Effector memory CD4-positive, alpha-beta T cell (primary cell): ENCODE measurements around the gene CELF2.
"Not testable (repeated sequence)": the region's sequence is repeated elsewhere in the genome, so short reads cannot be mapped to it uniquely, and the experiment has no call there.

ENCODE experiments used
- DNase-seq, 3 donors: peaks; one replicate each; pipeline ENCODE4 v3.0.0-alpha.2; 2020
- H3K27ac ChIP-seq: 2 replicates; pipeline ENCODE4 v1.7.0; 2013; ENCODE audit warnings: mild to moderate bottlenecking, low read length, moderate library complexity; ENCODE audit not compliant: insufficient read depth, poor library complexity, severe bottlenecking
- H3K27me3 ChIP-seq: replicated peaks from 2 replicates; pipeline ENCODE4 v1.7.0; 2013; ENCODE audit warnings: mild to moderate bottlenecking, low read length; ENCODE audit not compliant: insufficient read depth, control insufficient read depth, poor library complexity, severe bottlenecking
- H3K36me3 ChIP-seq: 2 replicates; pipeline ENCODE4 v1.7.0; 2013; ENCODE audit warnings: mild to moderate bottlenecking, low read length, moderate library complexity; ENCODE audit not compliant: control insufficient read depth, insufficient read depth
- H3K4me1 ChIP-seq: 2 replicates; pipeline ENCODE4 v1.7.0; 2013; ENCODE audit warnings: low read length, mild to moderate bottlenecking; ENCODE audit not compliant: control insufficient read depth, insufficient read depth, poor library complexity, severe bottlenecking
- H3K4me3 ChIP-seq: 2 replicates; pipeline ENCODE4 v1.7.0; 2013; ENCODE audit warnings: low read length, low read depth, mild to moderate bottlenecking; ENCODE audit not compliant: insufficient read depth, poor library complexity, severe bottlenecking
- H3K9me3 ChIP-seq: 2 replicates; pipeline ENCODE4 v1.7.0; 2013; ENCODE audit warnings: mild to moderate bottlenecking, low read length, moderate library complexity; ENCODE audit not compliant: control insufficient read depth

CELF2 gene

GRCh38 chr10:11116361-11116760, 98.7 kb downstream of the CELF2 start:
- no peak overlapping the region for H3K4me3 ChIP-seq
- no peak for DNase-seq
- no peaks in the 10 kb centered on the region for H3K27me3 ChIP-seq

GRCh38 chr10:11116817-11117216, 99.1 kb downstream of the CELF2 start:
- no peak overlapping the region for H3K4me3 ChIP-seq
- DNase-seq = no peak
- no peaks in the 10 kb centered on the region for H3K9me3 ChIP-seq
- H3K36me3 ChIP-seq = no peaks in the 10 kb centered on the region
- no peak overlapping the region for H3K27ac ChIP-seq
- H3K4me1 ChIP-seq = no peaks in the 10 kb centered on the region
- H3K27me3 ChIP-seq = no peaks in the 10 kb centered on the region

More at GRCh38 chr10:11116361-11116760, 98.7 kb downstream of the CELF2 start:
- H3K36me3 ChIP-seq = no peaks in the 10 kb centered on the region
- H3K9me3 ChIP-seq = no peaks in the 10 kb centered on the region
- no peaks in the 10 kb centered on the region for H3K4me1 ChIP-seq
- no peak overlapping the region for H3K27ac ChIP-seq

- Histone ChIP-seq H3K9me3 (no peaks in the 10 kb centered on the region), H3K4me1 (no peaks in the 10 kb centered on the region), H3K27me3 (no peaks in the 10 kb centered on the region), H3K36me3 (no peaks in the 10 kb centered on the region), H3K27ac (no peak overlapping the region), H3K4me3 (no peak overlapping the region)
- no peak for DNase-seq
Observed at GRCh38 chr10:11118686-11119085, 101.0 kb downstream of the CELF2 start.

GRCh38 chr10:11119843-11120242, 102.2 kb downstream of the CELF2 start:
- no peaks in the 10 kb centered on the region for H3K36me3 ChIP-seq
- H3K27ac ChIP-seq = no peak overlapping the region
- no peaks in the 10 kb centered on the region for H3K9me3 ChIP-seq
- H3K27me3 ChIP-seq = no peaks in the 10 kb centered on the region
- no peaks in the 10 kb centered on the region for H3K4me1 ChIP-seq
- no peak for DNase-seq
- no peak overlapping the region for H3K4me3 ChIP-seq

- H3K36me3 ChIP-seq = no peaks in the 10 kb centered on the region
- no peak overlapping the region for H3K4me3 ChIP-seq
- no peaks in the 10 kb centered on the region for H3K9me3 ChIP-seq
- no peaks in the 10 kb centered on the region for H3K4me1 ChIP-seq
- H3K27me3 ChIP-seq = no peaks in the 10 kb centered on the region
- no peak for DNase-seq
- H3K27ac ChIP-seq = no peak overlapping the region
Observed at GRCh38 chr10:11120711-11121110, 103.0 kb downstream of the CELF2 start.

- not testable (repeated sequence) for H3K4me1 ChIP-seq, DNase-seq, H3K36me3 ChIP-seq, H3K27ac ChIP-seq, H3K9me3 ChIP-seq, H3K4me3 ChIP-seq, H3K27me3 ChIP-seq
Observed at GRCh38 chr10:11123892-11124291, 106.2 kb downstream of the CELF2 start.

GRCh38 chr10:11125004-11125403, 107.3 kb downstream of the CELF2 start:
- no peaks in the 10 kb centered on the region for H3K36me3 ChIP-seq
- no peaks in the 10 kb centered on the region for H3K27me3 ChIP-seq
- DNase-seq = no peak
- no peaks in the 10 kb centered on the region for H3K9me3 ChIP-seq
- no peaks in the 10 kb centered on the region for H3K4me1 ChIP-seq
- H3K4me3 ChIP-seq = no peak overlapping the region
- no peak overlapping the region for H3K27ac ChIP-seq

GRCh38 chr10:11127017-11127416, 109.3 kb downstream of the CELF2 start:
- not testable (repeated sequence) for H3K36me3 ChIP-seq, H3K4me1 ChIP-seq, H3K27me3 ChIP-seq, H3K9me3 ChIP-seq, H3K27ac ChIP-seq, H3K4me3 ChIP-seq, DNase-seq

GRCh38 chr10:11131112-11131639, 113.5 kb downstream of the CELF2 start:
- H3K27ac ChIP-seq = no peak overlapping the region
- H3K4me1 ChIP-seq = no peaks in the 10 kb centered on the region
- no peaks in the 10 kb centered on the region for H3K27me3 ChIP-seq
- H3K36me3 ChIP-seq = no peaks in the 10 kb centered on the region
- no peak for DNase-seq
- no peak overlapping the region for H3K4me3 ChIP-seq
- no peaks in the 10 kb centered on the region for H3K9me3 ChIP-seq

GRCh38 chr10:11134411-11134810, 116.7 kb downstream of the CELF2 start:
- Histone ChIP-seq H3K4me3 (no peak overlapping the region), H3K9me3 (no peaks in the 10 kb centered on the region), H3K36me3 (no peaks in the 10 kb centered on the region), H3K27me3 (no peaks in the 10 kb centered on the region), H3K27ac (no peak overlapping the region), H3K4me1 (no peaks in the 10 kb centered on the region)
- no peak for DNase-seq

GRCh38 chr10:11135709-11136108, 118.0 kb downstream of the CELF2 start:
- Histone ChIP-seq H3K36me3 (no peaks in the 10 kb centered on the region), H3K27ac (no peak overlapping the region), H3K27me3 (no peaks in the 10 kb centered on the region), H3K9me3 (no peaks in the 10 kb centered on the region), H3K4me3 (no peak overlapping the region), H3K4me1 (peaks cover 3% of the 10 kb centered on the region)
- no peak for DNase-seq
